NCI-H187 treated with DMSO at 0.1 percent for 48 hours (cell line): ENCODE results near the gene FEV.

ENCODE experiments used
- DNase-seq: peaks from one replicate; lab custom pipeline; 2025; lab: John Stamatoyannopoulos, UW

FEV gene

GRCh38 chr2:218985021-218985324 is at the start of gene FEV:
FEV (minus strand) TSS chr2:218985184; CDS start chr2:218985075, 109 bp downstream.
- no peak for DNase-seq

DNA sequence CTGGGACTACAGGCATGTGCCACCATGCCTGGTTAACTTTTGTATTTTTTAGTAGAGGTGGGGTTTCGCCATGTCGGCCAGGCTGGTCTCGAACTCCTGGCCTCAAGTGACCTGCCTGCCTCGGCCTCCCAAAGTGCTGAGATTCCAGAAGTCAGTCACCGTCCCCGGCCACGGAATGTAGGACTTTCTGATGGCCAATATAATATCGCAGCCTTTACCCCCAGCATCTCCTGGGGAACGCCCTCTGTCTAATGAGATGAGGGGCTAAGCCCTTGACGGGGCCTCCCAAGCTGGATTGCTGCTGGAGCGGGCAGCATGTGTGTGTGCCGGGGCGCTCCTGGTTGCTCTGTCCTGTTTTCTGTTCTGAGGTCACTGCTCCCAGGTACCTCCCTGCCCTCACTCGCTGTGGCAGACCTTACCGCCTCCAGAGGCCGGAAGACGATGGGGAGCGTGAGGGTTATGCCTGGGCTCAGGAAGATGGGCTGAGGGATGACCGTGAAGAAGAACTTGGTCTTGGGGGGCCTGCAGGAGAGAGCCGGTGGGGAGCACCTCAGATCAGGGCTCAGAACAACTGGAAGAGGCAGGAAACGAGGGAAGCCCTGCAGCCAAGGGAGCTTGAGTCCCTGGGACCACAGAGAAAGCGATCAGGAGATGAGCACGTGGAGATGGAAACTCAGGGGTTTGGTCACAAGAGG is 47.2 kb upstream of the FEV start:
- no peak for DNase-seq

- no peak for DNase-seq
These were observed 46.2 kb upstream of the FEV start for GRCh38 chr2:219031005-219031738.

GRCh38 chr2:219030177-219030940 is 45.4 kb upstream of the FEV start:
- no peak for DNase-seq

- DNase-seq = no peak
These were observed 44.8 kb upstream of the FEV start for GRCh38 chr2:219029829-219030165.

DNA sequence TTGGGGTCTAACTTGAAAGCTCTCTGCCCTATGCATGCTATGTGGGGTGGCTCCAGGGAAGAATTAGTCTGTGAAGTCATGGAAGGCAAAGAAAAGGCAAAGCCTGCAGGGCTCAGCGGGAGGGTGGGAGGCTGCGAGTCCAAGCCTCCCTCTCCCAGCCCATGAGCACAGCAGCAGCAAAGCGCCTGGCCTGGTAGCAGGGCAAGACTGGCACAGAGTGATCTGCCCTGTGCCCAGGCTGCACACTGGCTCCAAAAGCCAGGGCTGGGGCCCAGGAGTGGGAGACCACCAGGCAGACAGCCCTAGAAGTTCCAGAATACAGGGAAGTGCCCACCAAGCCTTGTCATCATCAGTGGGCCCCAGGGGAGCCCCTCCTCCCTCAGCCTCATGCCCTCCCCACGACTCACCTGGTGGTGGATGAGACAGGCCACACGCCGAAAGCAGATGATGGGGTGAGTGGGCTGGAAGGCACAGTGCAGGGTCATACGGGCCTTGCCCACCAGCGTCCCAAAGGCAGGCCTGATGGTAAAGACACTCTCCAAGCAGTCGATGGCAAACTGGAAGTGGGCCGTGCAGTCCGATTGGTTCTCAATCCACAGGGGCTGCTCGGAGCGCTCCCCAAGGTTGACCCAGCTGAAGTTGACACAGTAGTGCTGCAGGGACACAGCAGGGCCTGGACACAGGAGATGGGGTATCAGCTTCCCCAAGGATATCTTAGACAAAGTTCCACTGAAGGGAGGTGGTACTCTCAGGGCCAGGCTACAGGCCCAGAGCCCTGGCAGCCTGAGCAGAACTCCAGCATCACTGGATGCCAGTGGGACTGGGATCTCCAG is 44.2 kb upstream of the FEV start:
- DNase-seq = no peak

DNA sequence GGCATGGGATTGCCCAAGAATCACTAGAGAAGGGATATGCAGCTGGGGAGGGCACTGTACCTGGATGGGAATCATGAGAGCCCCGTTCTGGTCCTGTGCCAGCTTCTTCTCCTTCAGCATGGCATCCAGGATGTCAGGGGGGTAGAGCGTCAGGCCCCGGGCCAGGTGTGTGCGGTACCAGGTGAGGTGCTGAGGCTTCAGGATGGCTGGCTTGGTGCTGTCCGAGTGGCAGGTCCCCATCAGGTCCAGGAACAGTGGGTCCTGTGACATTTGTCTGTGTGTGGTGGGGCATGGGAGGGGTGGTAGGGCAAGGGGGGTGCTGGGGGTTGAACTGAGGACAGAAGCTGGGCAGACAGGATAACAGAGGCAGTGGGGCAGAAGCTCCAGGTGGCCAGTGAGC is 43.2 kb upstream of the FEV start:
- no peak for DNase-seq

DNA sequence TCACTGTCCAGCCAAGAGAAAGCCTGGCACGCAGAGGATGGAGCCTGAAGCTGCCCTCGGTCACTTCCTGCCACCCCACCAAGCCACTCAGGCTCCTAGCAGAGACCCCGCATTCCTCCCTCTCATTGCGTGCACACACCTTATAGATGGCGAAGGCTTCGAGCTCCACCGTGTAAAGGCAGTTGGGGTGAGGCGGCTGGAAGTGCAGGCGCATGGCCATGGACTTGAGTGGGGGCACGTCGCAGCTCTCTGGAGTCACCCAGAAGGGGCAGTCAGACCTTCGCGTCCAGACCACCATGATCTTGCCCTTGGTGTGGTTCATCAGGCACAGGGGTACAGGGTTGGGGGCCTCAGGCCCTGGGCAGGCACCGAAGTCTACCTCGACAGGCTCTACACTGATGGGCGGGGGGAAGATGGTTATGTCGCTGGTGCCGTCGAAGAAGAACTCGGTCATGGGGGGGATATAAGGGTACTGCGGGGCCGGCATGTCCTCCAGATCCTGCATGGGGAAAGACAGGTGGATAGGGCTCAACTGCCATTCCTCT is 42.6 kb upstream of the FEV start:
- no peak for DNase-seq

- DNase-seq = no peak
These were observed 42.0 kb upstream of the FEV start for GRCh38 chr2:219026946-219027345.

DNA sequence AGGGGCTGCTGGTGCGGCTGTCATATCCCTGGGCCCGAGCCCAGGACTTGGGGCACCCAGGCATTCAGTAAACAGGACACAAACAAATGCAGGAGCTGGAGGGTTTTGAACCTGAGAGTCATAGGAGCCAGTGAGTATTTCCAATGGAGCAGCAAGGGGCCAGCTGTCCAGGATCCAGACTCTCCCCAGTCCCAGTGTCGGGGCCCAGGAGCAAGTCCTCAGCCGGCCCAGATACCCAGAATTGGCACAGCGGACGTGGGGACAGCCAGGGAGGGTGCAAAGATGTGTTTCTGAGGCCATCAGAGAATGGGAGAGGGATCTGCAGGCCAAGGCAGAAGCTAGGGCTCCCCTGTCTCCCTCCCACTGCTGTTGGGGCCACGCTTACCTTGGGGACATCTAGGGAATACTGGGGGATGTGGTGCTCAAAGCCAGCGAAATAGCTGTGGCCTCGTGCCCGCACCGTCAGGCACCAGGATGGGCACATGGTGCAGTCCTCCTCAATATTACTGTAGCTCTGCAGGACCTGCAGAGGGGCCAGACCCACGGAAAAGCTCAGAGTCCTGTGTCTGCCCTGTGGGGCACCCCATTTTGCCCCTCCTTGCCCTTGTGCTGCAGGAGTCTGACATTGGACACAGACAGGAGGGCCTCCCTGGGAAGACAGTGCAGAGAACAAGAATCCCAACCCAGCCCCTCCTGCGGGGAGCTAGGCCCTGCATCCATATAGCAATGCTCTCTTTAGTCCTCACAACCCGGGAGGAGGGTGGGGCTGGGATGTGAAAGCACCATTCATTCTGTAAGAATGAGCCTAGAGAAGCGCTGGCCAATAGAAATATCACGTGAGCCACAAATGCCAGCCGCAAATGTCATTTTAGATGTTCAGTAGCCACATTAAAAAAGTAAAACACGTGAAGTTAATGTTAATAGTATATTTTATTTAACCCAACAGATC is 40.9 kb upstream of the FEV start:
- no peak for DNase-seq

DNA sequence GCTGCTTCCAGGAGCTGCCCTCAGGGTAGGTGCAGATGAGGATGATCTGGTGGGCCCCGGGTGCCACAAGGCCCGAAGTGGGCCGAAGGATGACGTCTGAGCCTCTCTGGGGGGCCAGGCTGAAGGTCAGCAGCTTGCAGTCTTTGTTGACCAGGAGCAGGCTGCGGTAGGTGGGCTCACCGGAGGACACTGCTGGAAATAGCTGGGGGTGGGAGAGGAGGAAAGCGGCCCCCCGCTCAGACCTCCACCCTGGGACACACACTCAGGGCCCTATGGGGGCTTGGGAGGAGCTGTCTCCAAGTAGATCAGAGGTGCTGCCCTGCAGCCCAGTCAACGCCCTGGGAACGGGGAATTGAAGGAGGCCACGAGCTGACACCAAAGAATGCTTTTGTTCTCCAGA is 39.1 kb upstream of the FEV start:
- no peak for DNase-seq

DNA sequence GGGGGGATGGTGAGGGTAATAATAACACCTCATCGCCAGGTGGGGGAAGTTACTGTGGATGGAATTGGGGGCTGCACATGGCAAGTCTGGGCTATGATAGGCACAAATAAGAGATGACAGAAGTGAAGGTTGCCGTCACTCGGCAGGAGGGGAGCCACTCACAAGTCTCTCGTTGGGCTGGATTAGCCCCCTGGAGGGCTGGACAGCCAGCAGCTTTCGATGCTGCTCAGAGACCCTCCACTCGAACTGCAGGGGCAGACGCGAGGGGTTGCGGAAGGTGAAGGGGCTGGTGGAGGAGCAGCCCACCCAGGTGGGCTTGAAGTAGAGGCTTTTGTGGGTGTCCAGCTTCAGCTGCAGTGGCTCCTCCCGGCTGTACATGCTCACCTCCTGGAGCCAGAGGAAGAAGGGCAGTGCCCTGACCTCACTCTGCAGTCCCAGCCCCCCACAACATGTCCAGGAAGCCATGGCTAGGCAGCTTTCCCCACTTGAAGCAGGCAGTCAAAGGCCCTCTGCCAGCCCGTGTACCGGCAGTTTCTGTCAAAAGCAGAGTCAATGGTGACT is 38.1 kb upstream of the FEV start:
- DNase-seq = no peak

- no peak for DNase-seq
These were observed 37.6 kb upstream of the FEV start for GRCh38 chr2:219022616-219023015.

- DNase-seq = no peak
These were observed 37.1 kb upstream of the FEV start for GRCh38 chr2:219022041-219022440.

DNA sequence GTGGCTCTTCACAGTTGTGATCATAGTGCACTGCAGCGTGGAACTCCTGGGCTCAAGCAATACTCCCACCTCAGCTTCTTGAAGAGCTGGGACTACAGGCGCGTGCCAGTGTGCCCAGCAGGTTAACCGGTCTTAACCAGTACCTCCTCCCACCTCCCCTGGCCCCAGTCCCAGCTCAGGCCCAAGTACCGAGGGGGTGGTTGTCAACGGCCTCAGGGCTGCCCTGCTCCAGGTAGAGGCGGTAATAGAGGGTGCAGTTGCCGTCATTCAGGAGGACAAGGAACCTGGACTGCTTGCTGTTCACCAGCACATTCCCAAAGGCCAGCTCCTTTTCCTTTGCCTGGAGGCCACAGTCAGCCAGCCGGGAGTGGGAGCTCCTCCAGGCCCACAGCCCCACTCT is 36.6 kb upstream of the FEV start:
- DNase-seq = no peak

GRCh38 chr2:219020604-219021365 is 35.8 kb upstream of the FEV start:
- DNase-seq = no peak

DNA sequence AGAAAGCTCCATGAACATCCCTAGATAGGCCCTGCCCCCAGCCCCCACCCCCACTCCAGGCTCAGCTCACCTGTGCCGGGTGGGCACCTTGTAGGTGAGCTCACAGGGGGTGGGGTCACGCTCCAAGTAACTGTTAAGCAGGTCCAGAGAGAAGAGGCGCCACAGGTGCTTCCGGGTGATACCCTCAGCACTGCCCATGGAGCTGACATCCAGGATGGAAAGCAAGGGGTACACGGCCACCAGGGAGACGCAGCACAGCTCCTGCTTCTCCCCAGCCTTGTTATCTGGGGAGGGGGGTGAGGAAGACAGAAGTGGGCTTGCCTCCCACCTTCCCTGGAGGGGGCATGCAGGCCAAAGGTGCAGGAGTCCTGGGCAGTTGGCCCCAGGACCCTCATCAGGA is 34.5 kb upstream of the FEV start:
- no peak for DNase-seq

DNA sequence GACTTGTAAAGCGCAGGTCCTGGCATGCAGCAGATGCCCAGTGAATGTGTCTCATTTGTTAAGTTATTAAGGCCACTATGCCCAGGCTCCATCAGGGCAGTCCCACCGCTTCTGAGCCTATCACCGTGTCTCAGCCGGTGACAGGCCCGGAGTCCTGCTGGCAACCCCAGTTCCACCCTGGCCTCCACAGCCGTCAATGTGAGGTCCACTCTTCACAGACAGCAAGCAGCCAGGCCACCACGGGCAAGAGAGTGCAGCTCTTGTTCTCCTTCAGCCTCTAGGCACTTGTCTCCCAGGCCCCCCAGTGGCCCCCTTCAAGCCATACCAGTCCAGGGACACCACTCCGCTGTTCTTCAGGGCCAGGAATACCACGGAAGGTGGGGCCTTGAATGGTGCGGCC is 33.7 kb upstream of the FEV start:
- DNase-seq = no peak

GRCh38 chr2:219018286-219018685 is 33.3 kb upstream of the FEV start:
- no peak for DNase-seq
